BE2C (cell line): Measurements from ENCODE around the gene ERCC4.

ENCODE experiments used
- DNase-seq: peaks from one replicate; pipeline ENCODE4 v3.0.0-alpha.2; 2020
- H3K27me3 ChIP-seq: fragments of 250-450 bp; sonication (Bioruptor Pico); 2 replicates; pipeline ENCODE4 v1.5.1; 2020; ENCODE audit warnings: mild to moderate bottlenecking
- H3K36me3 ChIP-seq: fragments of 250-450 bp; sonication (Bioruptor Pico); 2 replicates; pipeline ENCODE4 v1.5.1; 2020; ENCODE audit warnings: mild to moderate bottlenecking
- H3K4me1 ChIP-seq: fragments of 250-450 bp; sonication (Bioruptor Pico); 2 replicates; pipeline ENCODE4 v1.5.1; 2020
- H3K4me3 ChIP-seq: 2 replicates; pipeline ENCODE4 v1.5.1; 2011; ENCODE audit warnings: low read depth, low read length
- H3K9me3 ChIP-seq: fragments of 250-450 bp; sonication (Bioruptor Pico); 2 replicates; pipeline ENCODE4 v1.5.1; 2020
- TF ChIP-seq, protein P1 (sequence below): IDR thresholded peaks from 2 replicates; pipeline ENCODE4 v1.5.1; 2012; ENCODE audit warnings: mild to moderate bottlenecking, low read depth, low read length

The ERCC4 gene

DNA sequence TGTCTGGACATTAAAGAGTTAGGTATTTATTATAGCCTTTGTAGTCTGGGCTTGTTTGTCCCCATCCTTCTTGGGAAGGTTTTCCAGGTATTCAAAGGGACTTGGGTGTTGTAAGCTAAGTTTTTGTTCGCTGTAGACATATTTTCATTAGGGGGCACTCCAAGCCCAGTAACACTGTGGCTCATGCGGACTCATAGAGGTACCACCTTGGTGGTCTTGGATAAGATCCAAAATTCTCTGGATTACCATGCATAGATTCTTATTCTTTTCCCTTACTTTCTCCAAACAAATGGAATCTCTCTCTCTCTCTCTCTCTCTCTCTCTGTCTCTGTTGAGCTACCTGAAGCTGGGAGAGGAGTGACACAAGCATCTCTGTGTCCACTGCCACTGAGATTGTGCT lies 48.9 kb downstream of the ERCC4 start:
- TF ChIP-seq, protein P1, sequence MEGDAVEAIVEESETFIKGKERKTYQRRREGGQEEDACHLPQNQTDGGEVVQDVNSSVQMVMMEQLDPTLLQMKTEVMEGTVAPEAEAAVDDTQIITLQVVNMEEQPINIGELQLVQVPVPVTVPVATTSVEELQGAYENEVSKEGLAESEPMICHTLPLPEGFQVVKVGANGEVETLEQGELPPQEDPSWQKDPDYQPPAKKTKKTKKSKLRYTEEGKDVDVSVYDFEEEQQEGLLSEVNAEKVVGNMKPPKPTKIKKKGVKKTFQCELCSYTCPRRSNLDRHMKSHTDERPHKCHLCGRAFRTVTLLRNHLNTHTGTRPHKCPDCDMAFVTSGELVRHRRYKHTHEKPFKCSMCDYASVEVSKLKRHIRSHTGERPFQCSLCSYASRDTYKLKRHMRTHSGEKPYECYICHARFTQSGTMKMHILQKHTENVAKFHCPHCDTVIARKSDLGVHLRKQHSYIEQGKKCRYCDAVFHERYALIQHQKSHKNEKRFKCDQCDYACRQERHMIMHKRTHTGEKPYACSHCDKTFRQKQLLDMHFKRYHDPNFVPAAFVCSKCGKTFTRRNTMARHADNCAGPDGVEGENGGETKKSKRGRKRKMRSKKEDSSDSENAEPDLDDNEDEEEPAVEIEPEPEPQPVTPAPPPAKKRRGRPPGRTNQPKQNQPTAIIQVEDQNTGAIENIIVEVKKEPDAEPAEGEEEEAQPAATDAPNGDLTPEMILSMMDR = peak; percentile 22; the same call in 1 of the 2 replicates
- H3K27me3 ChIP-seq = 0 out of 2 replicates have a peak, but pooled peaks cover 2% of the 10 kb centered on the region
- no peak for DNase-seq
- H3K36me3 ChIP-seq = no peaks in the 10 kb centered on the region
- H3K4me1 ChIP-seq = no peaks in the 10 kb centered on the region
- H3K9me3 ChIP-seq = no peaks in the 10 kb centered on the region
- no peak overlapping the region for H3K4me3 ChIP-seq

DNA sequence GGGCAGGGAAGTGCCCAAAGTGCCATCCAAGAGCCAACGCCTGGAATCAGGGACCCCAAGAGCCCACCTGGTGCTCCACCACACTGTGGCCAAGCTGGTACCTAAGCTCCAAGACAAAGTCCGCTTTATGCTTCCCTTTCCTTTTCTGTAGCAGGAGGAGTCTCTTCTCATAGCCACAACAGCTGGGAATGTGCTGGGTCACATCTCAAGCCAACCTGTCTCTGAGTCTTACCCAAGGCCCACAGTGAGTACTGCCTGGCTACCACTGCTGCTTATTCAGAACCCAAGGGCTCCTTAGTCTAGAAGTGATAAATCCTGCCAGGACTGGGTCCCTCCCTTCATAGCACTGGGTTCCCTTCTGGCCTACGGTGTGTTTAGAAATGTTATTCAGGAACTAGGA lies 49.8 kb downstream of the ERCC4 start:
- H3K36me3 ChIP-seq = no peaks in the 10 kb centered on the region
- DNase-seq = no peak
- no peaks in the 10 kb centered on the region for H3K4me1 ChIP-seq
- TF ChIP-seq, protein P1 = no peak
- no peak overlapping the region for H3K4me3 ChIP-seq
- no peaks in the 10 kb centered on the region for H3K9me3 ChIP-seq
- 0 out of 2 replicates have a peak, but pooled peaks cover 2% of the 10 kb centered on the region for H3K27me3 ChIP-seq

DNA sequence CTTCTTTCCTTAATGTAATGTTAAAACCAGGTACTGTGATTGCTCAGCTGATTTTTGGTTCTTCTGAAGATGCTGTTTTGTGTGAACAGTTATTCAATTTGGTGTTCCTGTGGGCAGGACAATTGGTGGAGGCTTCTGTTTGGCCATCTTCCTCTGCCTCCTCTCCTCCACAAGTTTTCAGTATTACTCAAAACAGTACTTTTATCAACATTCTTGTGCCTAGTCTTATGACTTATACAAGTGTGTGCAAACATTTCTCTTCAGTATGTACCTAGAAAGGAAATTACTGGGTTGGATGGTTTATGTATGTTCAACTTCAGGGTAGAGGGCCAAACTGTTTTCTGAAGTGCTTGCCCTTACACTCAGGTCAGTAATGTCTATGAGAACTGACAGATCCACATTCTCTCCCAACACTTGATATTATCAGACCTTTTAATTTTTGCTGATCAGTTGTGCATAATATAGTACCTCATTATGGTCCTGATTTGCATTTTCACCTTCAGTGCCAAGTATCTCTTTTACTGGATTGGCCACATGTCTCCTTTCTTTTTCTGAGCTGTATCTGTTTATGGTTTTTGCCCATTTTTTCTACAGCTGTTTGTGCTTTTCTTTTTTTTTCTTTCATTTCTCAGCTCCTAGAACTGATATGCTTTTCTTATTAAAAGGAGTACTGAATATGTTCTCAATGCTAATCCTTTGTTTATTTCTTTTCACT lies 50.9 kb downstream of the ERCC4 start:
- Histone ChIP-seq H3K36me3 (no peaks in the 10 kb centered on the region), H3K9me3 (no peaks in the 10 kb centered on the region), H3K4me3 (no peak overlapping the region), H3K4me1 (no peaks in the 10 kb centered on the region), H3K27me3 (0 out of 2 replicates have a peak, but pooled peaks cover 2% of the 10 kb centered on the region)
- TF ChIP-seq, protein P1 = no peak
- DNase-seq = no peak

DNA sequence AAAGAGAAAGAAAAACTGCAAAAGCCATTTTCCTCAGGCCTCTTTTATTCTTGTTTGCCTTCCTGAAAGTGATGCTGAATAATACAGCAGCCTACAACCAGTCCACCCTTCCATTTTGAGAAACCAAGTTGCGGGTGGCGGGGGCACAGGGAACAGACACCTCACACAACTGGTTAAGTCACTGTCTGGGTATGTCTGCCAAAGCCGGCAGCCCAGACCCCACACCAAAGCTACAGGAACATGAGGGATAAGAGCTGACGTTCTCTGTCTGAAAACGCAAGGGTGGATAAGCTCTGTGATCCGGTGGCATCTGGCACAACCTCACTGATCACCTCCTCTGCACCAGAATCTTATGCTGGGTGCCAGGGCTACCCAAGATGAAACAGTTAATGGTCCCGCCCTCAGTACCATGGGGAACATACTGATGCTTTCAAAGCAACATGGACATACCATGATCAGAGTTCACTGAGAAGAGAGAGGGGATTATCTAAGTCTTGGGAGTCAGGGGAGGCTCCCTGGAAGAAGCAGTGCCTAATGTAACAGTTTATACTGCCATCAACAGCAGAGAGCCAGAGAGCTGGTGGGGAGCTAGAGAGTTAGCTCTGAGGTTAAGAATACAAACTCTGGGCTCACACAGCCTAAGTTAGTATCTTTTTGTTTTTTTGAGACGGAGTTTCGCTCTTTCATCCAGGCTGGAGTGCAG lies 53.5 kb downstream of the ERCC4 start:
- TF ChIP-seq, protein P1 = no peak
- Histone ChIP-seq H3K36me3 (no peaks in the 10 kb centered on the region), H3K27me3 (no peaks in the 10 kb centered on the region), H3K4me1 (no peaks in the 10 kb centered on the region), H3K9me3 (no peaks in the 10 kb centered on the region), H3K4me3 (no peak overlapping the region)
- DNase-seq = no peak

DNA sequence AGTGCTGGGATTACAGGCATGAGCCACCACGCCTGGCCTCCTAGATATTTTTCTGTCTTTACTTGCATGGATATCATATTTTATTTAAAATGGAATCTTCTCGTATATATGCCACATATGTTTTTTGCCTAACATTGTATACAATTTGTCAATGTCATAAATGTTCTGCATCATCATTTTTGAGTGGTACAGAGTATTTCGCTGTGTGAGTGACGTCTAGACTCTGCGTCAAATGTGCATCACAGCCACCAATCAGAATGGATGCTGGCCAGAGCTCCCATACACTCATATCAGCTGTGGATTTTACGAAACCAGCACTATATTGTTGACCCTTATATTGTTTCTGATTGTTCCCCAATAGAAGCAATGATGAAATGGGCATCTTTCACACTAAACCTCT lies 57.2 kb downstream of the ERCC4 start:
- no peaks in the 10 kb centered on the region for H3K36me3 ChIP-seq
- TF ChIP-seq, protein P1 = no peak
- no peaks in the 10 kb centered on the region for H3K4me1 ChIP-seq
- DNase-seq = no peak
- no peaks in the 10 kb centered on the region for H3K9me3 ChIP-seq
- H3K4me3 ChIP-seq = no peak overlapping the region
- no peaks in the 10 kb centered on the region for H3K27me3 ChIP-seq

DNA sequence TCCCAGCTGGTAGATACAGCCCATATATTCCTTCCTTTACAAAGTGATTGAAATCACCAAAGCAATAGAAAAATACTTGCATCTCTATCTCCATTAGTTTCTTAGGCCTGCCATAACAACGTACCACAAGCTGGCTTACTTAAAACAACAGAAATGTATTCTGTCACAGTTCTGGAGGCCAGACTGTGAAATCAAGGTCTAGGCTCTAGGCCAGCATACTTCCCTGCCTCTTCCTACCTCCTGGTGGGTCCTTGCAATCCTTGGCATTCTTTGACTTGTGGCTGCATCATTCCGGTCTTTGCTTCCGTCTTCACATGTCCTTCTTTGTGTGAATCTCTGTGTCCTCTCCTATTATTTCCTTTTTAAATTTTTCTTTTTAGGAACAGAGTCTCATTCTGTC lies 62.5 kb downstream of the ERCC4 start:
- Histone ChIP-seq H3K4me3 (no peak overlapping the region), H3K4me1 (no peaks in the 10 kb centered on the region), H3K27me3 (no peaks in the 10 kb centered on the region), H3K9me3 (no peaks in the 10 kb centered on the region), H3K36me3 (no peaks in the 10 kb centered on the region)
- no peak for DNase-seq
- TF ChIP-seq, protein P1 = no peak
